Stimulated activated memory B cell treated with anti-CD40 and anti-IgM and Interleukin-4, amounts not matched to agents 10 μg/mL and 1 μg/mL and 100 μg/mL, for 72 hours (primary cell): Measurements from ENCODE around the gene LPP.

Experiments used
- ATAC-seq: fragments of 150-1000 bp; cut with Tn5 transposase; 2 replicates; pipeline ENCODE4 v1.10.0; 2021
- H3K27ac Mint-ChIP-seq: one replicate; pipeline ENCODE4 v1.8.0; 2022; ENCODE audit warnings: mild to moderate bottlenecking, mixed read lengths
- H3K27me3 Mint-ChIP-seq: one replicate; pipeline ENCODE4 v1.8.0; 2022; ENCODE audit warnings: mixed read lengths
- H3K36me3 Mint-ChIP-seq: one replicate; pipeline ENCODE4 v1.8.0; 2022; ENCODE audit warnings: mixed read lengths
- H3K4me1 Mint-ChIP-seq: one replicate; pipeline ENCODE4 v1.8.0; 2022; ENCODE audit warnings: mixed read lengths
- H3K4me3 Mint-ChIP-seq: one replicate; pipeline ENCODE4 v1.8.0; 2022; ENCODE audit warnings: mild to moderate bottlenecking, moderate library complexity, mixed read lengths
- H3K9me3 Mint-ChIP-seq: one replicate; pipeline ENCODE4 v1.8.0; 2022; ENCODE audit warnings: mixed read lengths

Gene LPP

DNA sequence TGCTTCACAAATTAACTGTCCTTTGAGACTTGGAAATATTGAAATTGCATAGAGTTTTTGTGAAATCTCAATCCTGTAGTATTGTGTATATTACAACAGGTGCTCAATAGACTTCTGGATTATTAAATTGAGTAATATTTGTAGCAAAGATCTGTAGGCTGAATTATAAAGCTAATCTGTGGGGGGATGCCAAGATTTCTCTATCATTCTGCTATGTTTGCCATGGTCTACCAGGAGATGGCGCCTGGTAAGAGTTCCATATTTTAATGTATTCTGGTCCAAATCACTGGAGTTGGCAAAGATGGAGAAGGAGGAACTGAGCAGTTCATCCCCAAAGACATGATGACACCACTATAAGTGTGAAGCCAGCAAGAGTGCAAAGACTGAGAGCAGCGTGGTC is 676.9 kb downstream of the LPP start:
- H3K27ac Mint-ChIP-seq, result no peak overlapping the region
- H3K36me3 Mint-ChIP-seq, result no peaks in the 10 kb centered on the region
- no peak overlapping the region for H3K4me3 Mint-ChIP-seq
- no peaks in the 10 kb centered on the region for H3K4me1 Mint-ChIP-seq
- H3K9me3 Mint-ChIP-seq, result no peaks in the 10 kb centered on the region
- H3K27me3 Mint-ChIP-seq, result no peaks in the 10 kb centered on the region
- no peak for ATAC-seq

DNA sequence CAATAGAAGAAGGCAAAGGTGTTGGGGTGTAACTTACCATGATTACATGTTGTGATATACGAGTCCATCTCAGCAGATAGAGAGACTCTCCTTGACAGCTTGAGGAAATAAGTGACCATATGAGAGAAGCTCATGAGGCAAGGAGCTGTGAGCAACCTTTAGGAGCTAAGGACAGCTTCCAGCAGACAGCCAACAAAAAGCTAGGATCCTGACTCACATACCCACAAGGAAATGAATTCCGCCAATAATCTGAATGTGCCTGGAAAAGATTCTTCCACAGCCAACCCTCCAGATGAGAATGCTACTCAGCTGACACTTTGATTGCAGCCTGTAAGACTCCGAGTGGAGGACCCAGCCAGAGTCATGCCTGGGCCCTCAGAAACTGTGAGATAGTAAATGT is 678.2 kb downstream of the LPP start:
- Mint-ChIP-seq H3K36me3 (no peaks in the 10 kb centered on the region), H3K27me3 (no peaks in the 10 kb centered on the region), H3K27ac (no peak overlapping the region), H3K9me3 (no peaks in the 10 kb centered on the region), H3K4me1 (no peaks in the 10 kb centered on the region), H3K4me3 (no peak overlapping the region)
- no peak for ATAC-seq

GRCh38 chr3:188832961-188833721 is 679.2 kb downstream of the LPP start:
- Mint-ChIP-seq H3K4me1 (no peaks in the 10 kb centered on the region), H3K27ac (no peak overlapping the region), H3K36me3 (no peaks in the 10 kb centered on the region), H3K4me3 (no peak overlapping the region), H3K9me3 (no peaks in the 10 kb centered on the region), H3K27me3 (no peaks in the 10 kb centered on the region)
- ATAC-seq, result no peak

DNA sequence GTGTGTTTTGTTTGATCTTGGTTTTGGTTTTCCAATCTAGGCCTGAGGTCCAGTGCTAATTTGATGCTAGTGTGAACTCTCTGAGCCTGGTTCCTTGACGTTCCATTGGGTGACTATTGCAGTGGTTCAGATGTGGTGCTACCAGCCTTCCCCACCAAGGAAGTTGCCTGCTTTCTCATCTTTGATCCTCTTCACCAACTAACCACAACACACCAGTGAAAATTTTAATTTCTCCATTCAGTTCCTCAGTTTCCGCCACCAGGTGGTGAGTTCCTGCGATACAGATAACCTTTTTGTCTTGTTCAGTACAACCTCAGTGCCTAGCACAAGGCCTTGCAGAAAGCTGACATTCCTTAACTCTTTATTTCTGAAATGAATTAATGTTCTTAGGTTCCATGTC is 680.4 kb downstream of the LPP start:
- Mint-ChIP-seq H3K4me3 (no peak overlapping the region), H3K27me3 (no peaks in the 10 kb centered on the region), H3K36me3 (peaks cover 6% of the 10 kb centered on the region), H3K9me3 (no peaks in the 10 kb centered on the region), H3K4me1 (no peaks in the 10 kb centered on the region), H3K27ac (no peak overlapping the region)
- no peak for ATAC-seq

- no peaks in the 10 kb centered on the region for H3K9me3 Mint-ChIP-seq
- no peaks in the 10 kb centered on the region for H3K27me3 Mint-ChIP-seq
- no peak overlapping the region for H3K4me3 Mint-ChIP-seq
- H3K36me3 Mint-ChIP-seq, result peaks cover 15% of the 10 kb centered on the region
- no peak overlapping the region for H3K27ac Mint-ChIP-seq
- peaks cover 7% of the 10 kb centered on the region for H3K4me1 Mint-ChIP-seq
- no peak for ATAC-seq
Observed at GRCh38 chr3:188839187-188839695, 685.3 kb downstream of the LPP start.

DNA sequence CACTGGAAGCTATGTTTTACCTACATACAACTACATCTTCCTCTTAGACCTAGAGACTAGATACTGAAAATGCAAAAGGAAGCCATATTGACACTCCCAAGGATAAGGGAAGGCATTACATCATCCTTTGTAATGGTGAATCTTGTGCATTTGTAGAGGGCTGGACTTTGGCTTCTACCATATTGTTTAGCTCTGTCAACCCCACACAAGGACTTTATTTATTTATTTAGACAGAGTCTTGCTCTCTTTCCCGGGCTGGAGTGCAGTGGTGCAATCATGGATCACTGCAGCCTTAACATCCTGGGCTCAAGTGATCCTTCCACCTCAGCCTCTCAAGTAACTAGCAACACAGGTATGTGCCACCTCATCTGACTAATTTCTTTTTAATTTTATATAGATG is 686.3 kb downstream of the LPP start:
- ATAC-seq, result no peak
- Mint-ChIP-seq H3K9me3 (no peaks in the 10 kb centered on the region), H3K36me3 (peaks cover 15% of the 10 kb centered on the region), H3K4me1 (peaks cover 7% of the 10 kb centered on the region), H3K4me3 (no peak overlapping the region), H3K27me3 (no peaks in the 10 kb centered on the region), H3K27ac (no peak overlapping the region)

GRCh38 chr3:188841906-188842305 is 687.9 kb downstream of the LPP start:
- no peaks in the 10 kb centered on the region for H3K9me3 Mint-ChIP-seq
- H3K27ac Mint-ChIP-seq, result no peak overlapping the region
- peaks cover 21% of the 10 kb centered on the region for H3K36me3 Mint-ChIP-seq
- no peak overlapping the region for H3K4me3 Mint-ChIP-seq
- ATAC-seq, result no peak
- peaks cover 7% of the 10 kb centered on the region for H3K4me1 Mint-ChIP-seq
- no peaks in the 10 kb centered on the region for H3K27me3 Mint-ChIP-seq

DNA sequence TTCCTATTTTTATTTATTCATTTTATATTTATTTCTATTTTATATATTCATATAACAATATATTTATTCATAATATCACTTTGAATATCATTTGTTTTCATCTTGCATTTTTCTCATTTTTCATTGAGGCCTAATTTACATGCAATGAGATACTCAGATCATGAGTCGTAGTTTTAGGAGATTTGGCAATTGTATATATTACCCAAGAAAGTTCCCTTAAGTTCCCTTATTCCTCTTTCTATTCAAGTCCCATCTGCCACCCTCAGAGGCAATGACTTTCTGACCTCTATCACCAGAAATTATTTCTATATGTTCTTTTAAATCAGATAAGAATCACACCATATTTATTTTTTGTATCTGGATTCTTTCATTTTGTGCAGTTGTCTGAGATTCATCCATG is 688.7 kb downstream of the LPP start:
- Mint-ChIP-seq H3K9me3 (no peaks in the 10 kb centered on the region), H3K4me3 (no peak overlapping the region), H3K27ac (no peak overlapping the region), H3K36me3 (peaks cover 26% of the 10 kb centered on the region), H3K27me3 (no peaks in the 10 kb centered on the region), H3K4me1 (peaks cover 7% of the 10 kb centered on the region)
- ATAC-seq, result no peak

GRCh38 chr3:188844096-188844495 is 690.1 kb downstream of the LPP start:
- Mint-ChIP-seq H3K27me3 (no peaks in the 10 kb centered on the region), H3K4me1 (peaks cover 7% of the 10 kb centered on the region), H3K9me3 (no peaks in the 10 kb centered on the region), H3K36me3 (peaks cover 25% of the 10 kb centered on the region), H3K4me3 (no peak overlapping the region), H3K27ac (no peak overlapping the region)
- ATAC-seq, result no peak

DNA sequence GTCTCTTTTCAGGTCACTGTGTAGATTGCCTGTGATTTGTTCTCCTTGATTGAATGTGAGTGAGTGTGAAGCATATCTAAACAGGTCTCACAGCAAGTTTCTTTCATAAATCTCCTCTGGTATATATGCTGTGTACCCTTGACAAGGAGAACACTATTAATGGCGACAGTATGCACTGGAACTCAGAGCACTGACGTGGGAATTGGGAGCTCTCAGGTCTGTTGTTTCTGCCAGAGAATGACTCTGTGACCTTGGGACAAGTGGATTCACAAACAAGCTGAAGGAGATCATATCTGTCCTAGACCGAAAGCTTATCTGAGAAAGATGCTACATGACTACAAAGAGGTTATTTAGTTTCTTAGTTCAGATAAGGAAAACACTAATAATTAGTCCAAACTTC is 691.6 kb downstream of the LPP start:
- Mint-ChIP-seq H3K4me3 (no peak overlapping the region), H3K9me3 (no peaks in the 10 kb centered on the region), H3K27ac (no peak overlapping the region), H3K4me1 (peaks cover 7% of the 10 kb centered on the region), H3K27me3 (no peaks in the 10 kb centered on the region), H3K36me3 (peaks cover 26% of the 10 kb centered on the region)
- ATAC-seq, result no peak

DNA sequence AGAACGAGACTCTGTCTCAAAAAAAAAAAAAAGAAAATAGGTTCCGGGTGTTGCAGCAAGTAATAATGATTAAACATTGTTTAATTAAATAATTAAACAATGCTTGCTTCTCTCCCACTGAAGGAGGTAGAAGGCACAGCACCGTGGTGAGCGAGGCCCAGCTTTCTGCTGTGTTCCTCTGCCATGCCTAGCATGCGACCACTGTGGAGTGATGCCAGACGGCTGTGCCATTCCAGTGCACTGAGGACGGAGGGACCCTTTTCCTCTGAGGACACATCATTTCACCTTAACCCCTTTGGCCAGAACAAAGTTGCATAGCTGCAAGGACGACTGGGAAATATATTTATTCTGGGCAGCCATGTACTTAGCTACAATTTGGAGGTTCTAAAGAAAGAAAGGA is 695.0 kb downstream of the LPP start:
- no peak overlapping the region for H3K4me3 Mint-ChIP-seq
- H3K4me1 Mint-ChIP-seq, result no peaks in the 10 kb centered on the region
- no peak overlapping the region for H3K27ac Mint-ChIP-seq
- H3K9me3 Mint-ChIP-seq, result no peaks in the 10 kb centered on the region
- peaks cover 33% of the 10 kb centered on the region for H3K36me3 Mint-ChIP-seq
- H3K27me3 Mint-ChIP-seq, result no peaks in the 10 kb centered on the region
- ATAC-seq, result no peak

GRCh38 chr3:188853856-188854771 is 700.2 kb downstream of the LPP start:
- H3K4me3 Mint-ChIP-seq, result no peak overlapping the region
- H3K36me3 Mint-ChIP-seq, result peaks cover 16% of the 10 kb centered on the region
- no peak overlapping the region for H3K27ac Mint-ChIP-seq
- ATAC-seq, result no peak
- no peaks in the 10 kb centered on the region for H3K4me1 Mint-ChIP-seq
- no peaks in the 10 kb centered on the region for H3K9me3 Mint-ChIP-seq
- no peaks in the 10 kb centered on the region for H3K27me3 Mint-ChIP-seq

- no peaks in the 10 kb centered on the region for H3K4me1 Mint-ChIP-seq
- H3K4me3 Mint-ChIP-seq, result no peak overlapping the region
- ATAC-seq, result no peak
- peaks cover 15% of the 10 kb centered on the region for H3K36me3 Mint-ChIP-seq
- H3K27me3 Mint-ChIP-seq, result no peaks in the 10 kb centered on the region
- H3K27ac Mint-ChIP-seq, result no peak overlapping the region
- no peaks in the 10 kb centered on the region for H3K9me3 Mint-ChIP-seq
Observed at GRCh38 chr3:188854772-188855149, 700.8 kb downstream of the LPP start.

DNA sequence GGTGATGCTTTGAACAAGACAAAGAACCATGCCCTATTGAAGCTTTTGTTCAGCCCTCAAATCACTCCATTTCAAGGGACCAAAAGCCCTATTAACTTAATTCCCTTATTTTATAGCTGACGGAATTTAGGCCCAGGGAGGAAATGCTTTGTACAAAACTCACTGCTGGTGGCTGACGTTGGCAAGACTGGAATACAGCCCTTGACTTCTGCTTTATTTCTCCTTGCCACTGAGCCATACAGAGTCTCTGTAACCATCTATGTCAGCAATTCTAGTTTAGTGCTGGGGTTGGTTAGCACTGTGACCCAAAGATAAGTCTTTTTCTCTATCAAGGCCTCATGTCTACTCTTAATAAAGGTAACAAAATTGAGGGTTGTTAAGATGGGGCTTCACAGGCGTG is 701.7 kb downstream of the LPP start:
- Mint-ChIP-seq H3K4me1 (no peaks in the 10 kb centered on the region), H3K27ac (no peak overlapping the region), H3K9me3 (no peaks in the 10 kb centered on the region), H3K4me3 (no peak overlapping the region), H3K27me3 (no peaks in the 10 kb centered on the region), H3K36me3 (peaks cover 8% of the 10 kb centered on the region)
- no peak for ATAC-seq

DNA sequence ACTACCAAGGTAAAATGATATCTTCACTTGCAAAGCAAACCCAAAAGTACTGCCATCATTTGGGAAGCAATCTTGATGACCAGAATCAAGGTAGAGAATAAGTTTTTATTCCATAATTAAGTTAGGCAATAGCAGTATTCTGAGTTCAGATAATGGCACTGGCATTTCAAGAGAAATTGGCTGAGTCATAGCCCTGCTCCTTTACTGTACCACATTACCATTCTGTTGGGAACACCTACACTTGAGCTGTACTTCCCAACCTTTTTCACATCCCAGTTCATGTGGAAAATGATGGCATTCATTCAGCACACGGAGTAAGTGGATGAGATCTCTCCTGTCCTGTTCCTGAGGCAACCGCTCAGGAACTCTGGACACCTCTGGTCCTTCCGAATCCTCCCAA is 706.2 kb downstream of the LPP start:
- no peak overlapping the region for H3K27ac Mint-ChIP-seq
- H3K9me3 Mint-ChIP-seq, result no peaks in the 10 kb centered on the region
- no peaks in the 10 kb centered on the region for H3K4me1 Mint-ChIP-seq
- ATAC-seq, result no peak
- H3K36me3 Mint-ChIP-seq, result no peaks in the 10 kb centered on the region
- H3K27me3 Mint-ChIP-seq, result no peaks in the 10 kb centered on the region
- H3K4me3 Mint-ChIP-seq, result no peak overlapping the region
